ENCODE results near the gene COQ9.

Gene COQ9

GRCh38 chr16:57482845-57483545 is 35.7 kb downstream of the COQ9 start:
- Histone ChIP-seq H3K36me3 (ENCODE audit: control insufficient read depth in 2 of 2, insufficient read depth in 1 of 2, low read length in 2 of 2) (no peaks in the 10 kb centered on the region), H3K4me3 (ENCODE audit: low read depth, low read length) (no peak overlapping the region), H3K27ac (ENCODE audit: extremely low read depth, low read depth, low read length) (no peak overlapping the region), H3K4me1 (ENCODE audit: control insufficient read depth, insufficient read depth, low read length) (no peaks in the 10 kb centered on the region), H3K9me3 (ENCODE audit: control insufficient read depth, insufficient read depth, low read depth, low read length) (no peaks in the 10 kb centered on the region)
- ChIA-PET CTCF (interaction anchor here (0.6 to 2.5 kb wide), 3 partner anchors 37 to 115 kb away, joined by 3 to 10 read pairs (median 7); no protein-coding TSS in a partner anchor), POLR2A (interaction anchor here (1.3 kb wide), 1 partner anchor 36 kb away, joined by 5 read pairs; the partner anchor contains the start of genes CIAPIN1 and COQ9)
- no peak for TF ChIP-seq ZFP3 (tag by site-specific recombination; IDR thresholded peaks at IDR 0.05; ENCODE audit: low read depth)
- no peak for TF ChIP-seq ZNF354C (tag by site-specific recombination; IDR thresholded peaks at IDR 0.05; ENCODE audit: borderline replicate concordance, low read depth)
- no peak for TF ChIP-seq ZNF391 (tag by site-specific recombination; IDR thresholded peaks at IDR 0.05; ENCODE audit: borderline replicate concordance, low read depth)
- TF ChIP-seq ZNF660 (tag by site-specific recombination; IDR thresholded peaks at IDR 0.05): no peak
- no peak for TF ChIP-seq ZNF777 (tag by site-specific recombination; IDR thresholded peaks at IDR 0.05; ENCODE audit: borderline replicate concordance)
- TF ChIP-seq, protein P1, sequence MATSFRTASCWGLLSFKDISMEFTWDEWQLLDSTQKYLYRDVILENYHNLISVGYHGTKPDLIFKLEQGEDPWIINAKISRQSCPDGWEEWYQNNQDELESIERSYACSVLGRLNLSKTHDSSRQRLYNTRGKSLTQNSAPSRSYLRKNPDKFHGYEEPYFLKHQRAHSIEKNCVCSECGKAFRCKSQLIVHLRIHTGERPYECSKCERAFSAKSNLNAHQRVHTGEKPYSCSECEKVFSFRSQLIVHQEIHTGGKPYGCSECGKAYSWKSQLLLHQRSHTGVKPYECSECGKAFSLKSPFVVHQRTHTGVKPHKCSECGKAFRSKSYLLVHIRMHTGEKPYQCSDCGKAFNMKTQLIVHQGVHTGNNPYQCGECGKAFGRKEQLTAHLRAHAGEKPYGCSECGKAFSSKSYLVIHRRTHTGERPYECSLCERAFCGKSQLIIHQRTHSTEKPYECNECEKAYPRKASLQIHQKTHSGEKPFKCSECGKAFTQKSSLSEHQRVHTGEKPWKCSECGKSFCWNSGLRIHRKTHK (tag by site-specific recombination; IDR thresholded peaks at IDR 0.05): no peak
- no peak for TF ChIP-seq SP7 (tag by site-specific recombination; IDR thresholded peaks at IDR 0.05)
- no peak for TF ChIP-seq KLF16 (tag by site-specific recombination; IDR thresholded peaks at IDR 0.05)
- no peak for TF ChIP-seq ZNF629 (tag by site-specific recombination; IDR thresholded peaks at IDR 0.05)

- H3K36me3 ChIP-seq (ENCODE audit: control insufficient read depth in 2 of 2, insufficient read depth in 1 of 2, low read length in 2 of 2): no peaks in the 10 kb centered on the region
- CTCF ChIA-PET: interaction anchor here (0.6 to 2.5 kb wide), 2 partner anchors 36 to 44 kb away, joined by 3 to 10 read pairs; no protein-coding TSS in a partner anchor
- POLR2A ChIA-PET: interaction anchor here (0.6 to 1.6 kb wide), 3 partner anchors 21 to 193 kb away, joined by 3 to 6 read pairs (median 5); partner anchors contain the start of genes CIAPIN1, COQ9 and POLR2C
- no peak overlapping the region for H3K27ac ChIP-seq (ENCODE audit: extremely low read depth, low read depth, low read length)
- no peak overlapping the region for H3K4me3 ChIP-seq (ENCODE audit: low read depth, low read length)
- TF ChIP-seq, protein P2, sequence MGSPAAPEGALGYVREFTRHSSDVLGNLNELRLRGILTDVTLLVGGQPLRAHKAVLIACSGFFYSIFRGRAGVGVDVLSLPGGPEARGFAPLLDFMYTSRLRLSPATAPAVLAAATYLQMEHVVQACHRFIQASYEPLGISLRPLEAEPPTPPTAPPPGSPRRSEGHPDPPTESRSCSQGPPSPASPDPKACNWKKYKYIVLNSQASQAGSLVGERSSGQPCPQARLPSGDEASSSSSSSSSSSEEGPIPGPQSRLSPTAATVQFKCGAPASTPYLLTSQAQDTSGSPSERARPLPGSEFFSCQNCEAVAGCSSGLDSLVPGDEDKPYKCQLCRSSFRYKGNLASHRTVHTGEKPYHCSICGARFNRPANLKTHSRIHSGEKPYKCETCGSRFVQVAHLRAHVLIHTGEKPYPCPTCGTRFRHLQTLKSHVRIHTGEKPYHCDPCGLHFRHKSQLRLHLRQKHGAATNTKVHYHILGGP (tag by site-specific recombination; IDR thresholded peaks at IDR 0.05): no peak
- TF ChIP-seq ZIC2 (tag by site-specific recombination; IDR thresholded peaks at IDR 0.05) (peak; percentile 62), GLIS2 (tag by site-specific recombination; IDR thresholded peaks at IDR 0.05) (peak; percentile 25; the same call in 1 of the 2 replicates), SCRT2 (tag by site-specific recombination; IDR thresholded peaks at IDR 0.05) (no peak), ZNF48 (tag by site-specific recombination; IDR thresholded peaks at IDR 0.05) (no peak), ZNF37A (tag by site-specific recombination; IDR thresholded peaks at IDR 0.05) (no peak), ZBTB48 (tag by site-specific recombination; IDR thresholded peaks at IDR 0.05) (no peak), PRDM1 (tag by site-specific recombination; IDR thresholded peaks at IDR 0.05) (no peak), IKZF3 (tag by site-specific recombination; IDR thresholded peaks at IDR 0.05) (no peak)
- TF ChIP-seq, protein P3, sequence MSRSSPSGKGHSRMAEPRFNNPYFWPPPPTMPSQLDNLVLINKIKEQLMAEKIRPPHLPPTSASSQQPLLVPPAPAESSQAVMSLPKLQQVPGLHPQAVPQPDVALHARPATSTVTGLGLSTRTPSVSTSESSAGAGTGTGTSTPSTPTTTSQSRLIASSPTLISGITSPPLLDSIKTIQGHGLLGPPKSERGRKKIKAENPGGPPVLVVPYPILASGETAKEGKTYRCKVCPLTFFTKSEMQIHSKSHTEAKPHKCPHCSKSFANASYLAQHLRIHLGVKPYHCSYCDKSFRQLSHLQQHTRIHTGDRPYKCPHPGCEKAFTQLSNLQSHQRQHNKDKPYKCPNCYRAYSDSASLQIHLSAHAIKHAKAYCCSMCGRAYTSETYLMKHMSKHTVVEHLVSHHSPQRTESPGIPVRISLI (tag by site-specific recombination; IDR thresholded peaks at IDR 0.05): no peak
- TF ChIP-seq, protein P4, sequence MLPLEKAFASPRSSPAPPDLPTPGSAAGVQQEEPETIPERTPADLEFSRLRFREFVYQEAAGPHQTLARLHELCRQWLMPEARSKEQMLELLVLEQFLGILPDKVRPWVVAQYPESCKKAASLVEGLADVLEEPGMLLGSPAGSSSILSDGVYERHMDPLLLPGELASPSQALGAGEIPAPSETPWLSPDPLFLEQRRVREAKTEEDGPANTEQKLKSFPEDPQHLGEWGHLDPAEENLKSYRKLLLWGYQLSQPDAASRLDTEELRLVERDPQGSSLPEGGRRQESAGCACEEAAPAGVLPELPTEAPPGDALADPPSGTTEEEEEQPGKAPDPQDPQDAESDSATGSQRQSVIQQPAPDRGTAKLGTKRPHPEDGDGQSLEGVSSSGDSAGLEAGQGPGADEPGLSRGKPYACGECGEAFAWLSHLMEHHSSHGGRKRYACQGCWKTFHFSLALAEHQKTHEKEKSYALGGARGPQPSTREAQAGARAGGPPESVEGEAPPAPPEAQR (tag by site-specific recombination; IDR thresholded peaks at IDR 0.05): no peak
- H3K9me3 ChIP-seq (ENCODE audit: control insufficient read depth, insufficient read depth, low read depth, low read length): no peaks in the 10 kb centered on the region
- H3K4me1 ChIP-seq (ENCODE audit: control insufficient read depth, insufficient read depth, low read length): no peaks in the 10 kb centered on the region
These were observed 36.6 kb downstream of the COQ9 start for GRCh38 chr16:57483725-57484514.
